ENCODE results near the gene ANKRD40.

Gene ANKRD40

GRCh38 chr17:50667259-50668024 is 40.3 kb downstream of the ANKRD40 start:
- no peak for DNase-seq

- no peak for DNase-seq
Observed at GRCh38 chr17:50666316-50666715, 41.4 kb downstream of the ANKRD40 start.

GRCh38 chr17:50665838-50666237 is 41.9 kb downstream of the ANKRD40 start:
- DNase-seq, result no peak

- no peak for DNase-seq
Observed at GRCh38 chr17:50664788-50665458, 42.8 kb downstream of the ANKRD40 start.

GRCh38 chr17:50663812-50664374 is 43.8 kb downstream of the ANKRD40 start:
- DNase-seq, result no peak

GRCh38 chr17:50662632-50663225 is 45.0 kb downstream of the ANKRD40 start:
- DNase-seq, result no peak

GRCh38 chr17:50661795-50662391 is 45.8 kb downstream of the ANKRD40 start:
- DNase-seq, result no peak

GRCh38 chr17:50661348-50661747 is 46.4 kb downstream of the ANKRD40 start:
- DNase-seq, result no peak

- DNase-seq, result no peak
Observed at GRCh38 chr17:50660887-50661345, 46.8 kb downstream of the ANKRD40 start.

- no peak for DNase-seq
Observed at GRCh38 chr17:50660042-50660886, 47.5 kb downstream of the ANKRD40 start.

GRCh38 chr17:50659179-50659578 is 48.5 kb downstream of the ANKRD40 start:
- DNase-seq, result no peak

- no peak for DNase-seq
Observed at GRCh38 chr17:50658616-50659015, 49.1 kb downstream of the ANKRD40 start.

GRCh38 chr17:50657627-50658026 is 50.1 kb downstream of the ANKRD40 start:
- DNase-seq, result no peak

GRCh38 chr17:50657054-50657453 is 50.7 kb downstream of the ANKRD40 start:
- no peak for DNase-seq

GRCh38 chr17:50656509-50656908 is 51.2 kb downstream of the ANKRD40 start:
- DNase-seq, result no peak

- DNase-seq, result no peak
Observed at GRCh38 chr17:50653738-50654137, 54.0 kb downstream of the ANKRD40 start.

- DNase-seq, result no peak
Observed at GRCh38 chr17:50651661-50652060, 56.1 kb downstream of the ANKRD40 start.

- no peak for DNase-seq
Observed at GRCh38 chr17:50649042-50649908, 58.4 kb downstream of the ANKRD40 start.

- DNase-seq, result no peak
Observed at GRCh38 chr17:50647187-50647586, 60.5 kb downstream of the ANKRD40 start.

- DNase-seq, result no peak
Observed at GRCh38 chr17:50645748-50646682, 61.7 kb downstream of the ANKRD40 start.
